Lower lobe of right lung (tissue), 2 donors: ENCODE data around the gene ELF1. TPM values are rescaled to one million over a fixed set of nuclear protein-coding genes. Genes with fewer than 3 reads are reported as not detected.
A peak's percentile ranks its signal among the peaks of the same experiment; 100 is the strongest.

Experiments
- ATAC-seq, 2 donors: fragments of 200-7000 bp; cut with Tn5 transposase; one replicate each; pipeline ENCODE4 v1.9.1; 2020 to 2022; ENCODE audit warnings: mild to moderate bottlenecking in 2 of 2, moderate library complexity in 2 of 2
- DNase-seq: peaks from one replicate; pipeline ENCODE4 v3.0.0-alpha.2; 2020
- H3K27ac ChIP-seq: fragments of 200-600 bp; one replicate; pipeline ENCODE4 v1.8.0; 2022
- H3K27me3 ChIP-seq: fragments of 200-600 bp; one replicate; pipeline ENCODE4 v1.8.0; 2022; ENCODE audit warnings: low read depth
- H3K36me3 ChIP-seq: fragments of 200-600 bp; one replicate; pipeline ENCODE4 v1.8.0; 2022; ENCODE audit warnings: mild to moderate bottlenecking
- H3K4me1 ChIP-seq: fragments of 200-600 bp; one replicate; pipeline ENCODE4 v1.8.0; 2022
- H3K4me3 ChIP-seq: fragments of 200-600 bp; one replicate; pipeline ENCODE4 v1.8.0; 2022; ENCODE audit warnings: mild to moderate bottlenecking
- H3K9me3 ChIP-seq: fragments of 200-600 bp; one replicate; pipeline ENCODE4 v1.8.0; 2022
- intact Hi-C: fragments of 100-400 bp; cut with DNase I; formaldehyde crosslinking; loops from one replicate; pipeline ENCODE4 v1.11.0; 2022
- total RNA-seq: library from RNA; stranded (reverse); fragmentation: NEBNext Ultra II Directional; extraction: Animal tissue kit (Norgen Biotek cat#: 25700); gene quantifications from one replicate; pipeline ENCODE4 v1.2.1, GENCODE V29; 2021
- TF ChIP-seq, protein P1 (sequence below): fragments of 200-600 bp; IDR thresholded peaks from one replicate; pipeline ENCODE4 v1.8.0; 2022; ENCODE audit warnings: antibody characterized with exemption, mild to moderate bottlenecking
- donor health status: DM: no; HTN: yes; CAD: no; lungs with severe emphysema.

ELF1 gene
- total RNA-seq, 1 donor from 2014 or later: 98.1 TPM

DNA sequence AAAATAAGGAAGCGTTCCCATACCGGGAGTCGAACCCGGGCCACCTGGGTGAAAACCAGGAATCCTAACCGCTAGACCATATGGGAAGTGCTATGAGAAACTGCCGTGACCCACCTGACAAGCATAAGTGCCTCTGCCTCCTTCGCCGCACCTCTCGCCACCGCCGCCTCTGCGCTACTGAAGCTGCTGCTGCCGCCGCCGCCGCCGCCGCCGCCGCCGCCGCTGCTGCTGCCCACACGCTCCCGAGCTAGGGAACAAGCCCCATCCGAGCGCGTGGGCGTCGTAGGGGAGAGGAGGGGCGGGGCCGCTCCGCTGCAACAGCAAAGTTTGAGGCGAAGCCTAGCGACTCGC, 41.6 kb upstream of the ELF1 start:
- Histone ChIP-seq H3K4me1 (peaks cover 71% of the 10 kb centered on the region), H3K9me3 (no peaks in the 10 kb centered on the region), H3K4me3 (peak overlapping the region; percentile 81), H3K27me3 (no peaks in the 10 kb centered on the region), H3K27ac (peak overlapping the region; percentile 98), H3K36me3 (peaks cover 7% of the 10 kb centered on the region)
- TF ChIP-seq, protein P1, sequence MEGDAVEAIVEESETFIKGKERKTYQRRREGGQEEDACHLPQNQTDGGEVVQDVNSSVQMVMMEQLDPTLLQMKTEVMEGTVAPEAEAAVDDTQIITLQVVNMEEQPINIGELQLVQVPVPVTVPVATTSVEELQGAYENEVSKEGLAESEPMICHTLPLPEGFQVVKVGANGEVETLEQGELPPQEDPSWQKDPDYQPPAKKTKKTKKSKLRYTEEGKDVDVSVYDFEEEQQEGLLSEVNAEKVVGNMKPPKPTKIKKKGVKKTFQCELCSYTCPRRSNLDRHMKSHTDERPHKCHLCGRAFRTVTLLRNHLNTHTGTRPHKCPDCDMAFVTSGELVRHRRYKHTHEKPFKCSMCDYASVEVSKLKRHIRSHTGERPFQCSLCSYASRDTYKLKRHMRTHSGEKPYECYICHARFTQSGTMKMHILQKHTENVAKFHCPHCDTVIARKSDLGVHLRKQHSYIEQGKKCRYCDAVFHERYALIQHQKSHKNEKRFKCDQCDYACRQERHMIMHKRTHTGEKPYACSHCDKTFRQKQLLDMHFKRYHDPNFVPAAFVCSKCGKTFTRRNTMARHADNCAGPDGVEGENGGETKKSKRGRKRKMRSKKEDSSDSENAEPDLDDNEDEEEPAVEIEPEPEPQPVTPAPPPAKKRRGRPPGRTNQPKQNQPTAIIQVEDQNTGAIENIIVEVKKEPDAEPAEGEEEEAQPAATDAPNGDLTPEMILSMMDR: no peak
- peak; percentile 93 for DNase-seq
- peak; percentile 78 to 79 for ATAC-seq
- intact Hi-C loops: no loop called here

- Histone ChIP-seq H3K27me3 (no peaks in the 10 kb centered on the region), H3K36me3 (peaks cover 2% of the 10 kb centered on the region), H3K4me3 (peak overlapping the region; percentile 81), H3K4me1 (peaks cover 71% of the 10 kb centered on the region), H3K9me3 (no peaks in the 10 kb centered on the region), H3K27ac (peak overlapping the region; percentile 98)
- ATAC-seq (peak; percentile 78 to 80), DNase-seq (peak; percentile 93)
- intact Hi-C loops: no loop called here
- TF ChIP-seq, protein P1: peak; percentile 36
Observed at GRCh38 chr13:41060082-41060723, 41.1 kb upstream of the ELF1 start.

DNA sequence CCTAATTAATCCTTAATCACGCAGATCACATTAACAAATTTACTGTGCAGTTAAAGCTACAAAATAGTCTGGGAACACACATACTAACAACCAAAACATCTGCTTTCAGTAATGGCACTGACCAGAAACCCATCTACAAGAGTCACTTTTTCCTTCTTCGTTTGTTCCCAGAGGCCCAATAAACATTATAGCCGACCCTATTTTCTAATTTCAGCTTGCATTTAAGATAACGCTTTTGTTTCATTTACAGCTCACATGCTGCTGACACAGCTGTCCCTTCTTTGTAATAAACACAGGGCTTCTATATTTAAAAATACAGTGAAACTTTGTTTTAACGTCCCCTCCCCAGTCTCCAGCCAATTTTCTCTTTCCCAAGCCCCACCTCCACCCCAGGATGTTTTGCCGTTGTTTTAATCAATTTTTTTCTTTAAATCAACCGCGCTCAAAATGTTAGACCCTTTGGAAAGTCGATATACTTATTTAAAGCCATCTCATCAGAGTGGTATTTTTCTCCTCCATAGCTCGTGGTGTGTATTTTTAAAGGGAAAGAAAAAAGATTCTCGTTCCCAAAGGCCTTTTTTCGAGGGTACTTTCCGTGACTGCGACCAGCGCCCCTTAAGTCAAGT, 40.5 kb upstream of the ELF1 start:
- TF ChIP-seq, protein P1: no peak
- intact Hi-C loops: no loop called here
- peaks cover 71% of the 10 kb centered on the region for H3K4me1 ChIP-seq

GRCh38 chr13:41058295-41059070, 39.4 kb upstream of the ELF1 start:
- DNase-seq (no peak), ATAC-seq (no peak)
- H3K4me1 ChIP-seq: peaks cover 71% of the 10 kb centered on the region
- no peaks in the 10 kb centered on the region for H3K9me3 ChIP-seq
- H3K27ac ChIP-seq: peak overlapping the region; percentile 98
- no peaks in the 10 kb centered on the region for H3K27me3 ChIP-seq
- intact Hi-C loops: no loop called here
- H3K4me3 ChIP-seq: peak overlapping the region; percentile 81
- TF ChIP-seq, protein P1: no peak
- H3K36me3 ChIP-seq: no peaks in the 10 kb centered on the region

More for the DNA sequence above, 40.5 kb upstream of the ELF1 start:
- Histone ChIP-seq H3K27me3 (no peaks in the 10 kb centered on the region), H3K27ac (peak overlapping the region; percentile 98), H3K9me3 (no peaks in the 10 kb centered on the region), H3K36me3 (no peaks in the 10 kb centered on the region), H3K4me3 (peak overlapping the region; percentile 81)
- ATAC-seq: no peak
- no peak for DNase-seq

DNA sequence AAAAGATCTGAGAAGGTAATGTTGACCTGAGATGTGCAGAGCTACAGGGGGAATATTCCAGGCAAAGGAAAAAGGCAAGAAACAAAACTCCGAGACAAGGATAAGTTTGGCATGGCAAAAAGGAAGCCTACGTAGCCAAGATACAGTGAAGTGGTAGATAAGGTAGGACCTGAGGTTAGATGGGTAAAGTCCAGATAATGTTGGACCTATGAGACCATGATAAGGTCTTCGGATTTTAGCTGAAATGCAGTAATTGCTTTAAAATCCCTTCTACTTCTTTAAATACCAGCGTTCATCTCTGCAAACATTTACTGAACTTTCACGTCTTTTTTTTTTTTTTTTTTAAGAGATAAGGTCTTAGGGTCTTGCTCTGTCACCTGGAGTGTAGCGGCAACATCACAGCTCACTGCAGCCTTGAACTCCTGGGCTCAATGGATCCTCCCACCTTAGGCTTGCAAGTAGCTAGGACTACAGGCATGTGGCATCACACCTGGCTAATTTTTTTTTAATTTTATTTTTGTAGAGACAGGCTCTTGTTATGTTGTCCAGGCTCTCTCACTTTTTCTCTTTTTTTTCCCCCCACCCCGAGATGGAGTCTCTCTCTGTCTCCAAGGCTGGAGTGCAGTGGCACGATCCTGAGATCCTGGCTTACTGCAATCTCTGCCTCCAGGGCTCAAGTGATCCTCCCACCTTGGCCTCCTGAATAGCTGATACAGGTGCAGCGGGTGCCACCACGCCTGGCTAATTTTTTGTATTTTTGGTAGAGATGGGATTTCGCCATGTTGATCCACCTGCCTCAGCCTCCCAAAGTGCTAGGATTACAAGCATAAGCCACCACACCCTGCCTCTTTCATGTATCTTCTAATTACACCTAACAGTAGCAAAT, 38.0 kb upstream of the ELF1 start:
- TF ChIP-seq, protein P1: no peak
- H3K9me3 ChIP-seq: no peaks in the 10 kb centered on the region
- H3K4me1 ChIP-seq: peaks cover 72% of the 10 kb centered on the region
- no peak overlapping the region for H3K4me3 ChIP-seq
- no peaks in the 10 kb centered on the region for H3K27me3 ChIP-seq
- ATAC-seq (no peak), DNase-seq (no peak)
- H3K27ac ChIP-seq: no peak overlapping the region
- no peaks in the 10 kb centered on the region for H3K36me3 ChIP-seq
- intact Hi-C loops: no loop called here
